GM10248 (cell line): Measurements from ENCODE around the gene FPGS.

ENCODE experiments used
- CTCF ChIA-PET: fragments of 300-600 bp; sonication (Branson Sonifier 250); formaldehyde crosslinking; extraction: SDS; loops from one replicate; lab custom pipeline; 2021; ENCODE audit warnings: antibody characterized with exemption; lab: Yijun Ruan, JAX
- POLR2A ChIA-PET: fragments of 350-650 bp; sonication (Branson Sonifier 250); formaldehyde crosslinking; extraction: SDS; loops from one replicate; lab custom pipeline; 2020; ENCODE audit warnings: antibody characterized with exemption; lab: Yijun Ruan, JAX
- DNase-seq: peaks from one replicate; pipeline ENCODE4 v3.0.0; 2012; ENCODE audit errors: extremely low spot score
- TF ChIP-seq, protein P1 (sequence below): IDR thresholded peaks from 2 replicates; pipeline ENCODE4 v1.5.1; 2012; ENCODE audit warnings: mild to moderate bottlenecking, low read depth; ENCODE audit errors: extremely low read depth, missing control alignments, control extremely low read depth

FPGS gene

GRCh38 chr9:127785933-127786772 is 16.5 kb upstream of the FPGS start, which contains the start of gene CDK9:
Gene CDK9 (plus strand): TSS chr9:127786034. CDS start chr9:127786149, 115 bp downstream.
- CTCF ChIA-PET = interaction anchor here (0.6 to 10.6 kb wide), 16 partner anchors 8 to 137 kb away, joined by 3 to 62 read pairs (median 4); partner anchors contain the start of gene TOR2A

DNA sequence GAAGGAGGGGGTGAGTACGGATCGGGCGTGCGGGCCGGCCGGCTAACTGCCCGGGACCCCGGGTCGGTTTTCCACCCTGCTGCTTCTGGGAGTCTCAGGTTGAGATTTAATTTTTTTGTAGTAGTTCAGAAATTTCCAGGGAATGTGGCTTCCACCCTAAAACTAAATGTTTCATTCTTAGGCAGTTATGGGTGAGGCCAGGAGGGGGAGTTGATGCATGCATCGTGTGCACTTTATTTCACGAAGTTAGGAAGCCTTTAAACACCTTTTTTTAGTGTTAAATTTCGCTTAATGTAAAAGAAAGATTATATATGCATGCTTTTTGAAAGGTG is 15.9 kb upstream of the FPGS start:
- POLR2A ChIA-PET = interaction anchor here (0.6 kb wide), 1 partner anchor 14 kb away, joined by 3 read pairs; no protein-coding TSS in a partner anchor
- TF ChIP-seq, protein P1, sequence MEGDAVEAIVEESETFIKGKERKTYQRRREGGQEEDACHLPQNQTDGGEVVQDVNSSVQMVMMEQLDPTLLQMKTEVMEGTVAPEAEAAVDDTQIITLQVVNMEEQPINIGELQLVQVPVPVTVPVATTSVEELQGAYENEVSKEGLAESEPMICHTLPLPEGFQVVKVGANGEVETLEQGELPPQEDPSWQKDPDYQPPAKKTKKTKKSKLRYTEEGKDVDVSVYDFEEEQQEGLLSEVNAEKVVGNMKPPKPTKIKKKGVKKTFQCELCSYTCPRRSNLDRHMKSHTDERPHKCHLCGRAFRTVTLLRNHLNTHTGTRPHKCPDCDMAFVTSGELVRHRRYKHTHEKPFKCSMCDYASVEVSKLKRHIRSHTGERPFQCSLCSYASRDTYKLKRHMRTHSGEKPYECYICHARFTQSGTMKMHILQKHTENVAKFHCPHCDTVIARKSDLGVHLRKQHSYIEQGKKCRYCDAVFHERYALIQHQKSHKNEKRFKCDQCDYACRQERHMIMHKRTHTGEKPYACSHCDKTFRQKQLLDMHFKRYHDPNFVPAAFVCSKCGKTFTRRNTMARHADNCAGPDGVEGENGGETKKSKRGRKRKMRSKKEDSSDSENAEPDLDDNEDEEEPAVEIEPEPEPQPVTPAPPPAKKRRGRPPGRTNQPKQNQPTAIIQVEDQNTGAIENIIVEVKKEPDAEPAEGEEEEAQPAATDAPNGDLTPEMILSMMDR = peak; percentile 18
- CTCF ChIA-PET = interaction anchor here (0.6 to 10.6 kb wide), 6 partner anchors 12 to 139 kb away, joined by 3 to 62 read pairs (median 16); partner anchors contain the start of gene TOR2A
- no peak for DNase-seq

More at GRCh38 chr9:127785933-127786772, 16.5 kb upstream of the FPGS start, which contains the start of gene CDK9:
- peak; percentile 94 for DNase-seq
- POLR2A ChIA-PET = interaction anchor here (0.7 to 1.5 kb wide), 4 partner anchors 11 to 131 kb away, joined by 3 to 6 read pairs (median 4); no protein-coding TSS in a partner anchor
- TF ChIP-seq, protein P1 = peak; percentile 28

DNA sequence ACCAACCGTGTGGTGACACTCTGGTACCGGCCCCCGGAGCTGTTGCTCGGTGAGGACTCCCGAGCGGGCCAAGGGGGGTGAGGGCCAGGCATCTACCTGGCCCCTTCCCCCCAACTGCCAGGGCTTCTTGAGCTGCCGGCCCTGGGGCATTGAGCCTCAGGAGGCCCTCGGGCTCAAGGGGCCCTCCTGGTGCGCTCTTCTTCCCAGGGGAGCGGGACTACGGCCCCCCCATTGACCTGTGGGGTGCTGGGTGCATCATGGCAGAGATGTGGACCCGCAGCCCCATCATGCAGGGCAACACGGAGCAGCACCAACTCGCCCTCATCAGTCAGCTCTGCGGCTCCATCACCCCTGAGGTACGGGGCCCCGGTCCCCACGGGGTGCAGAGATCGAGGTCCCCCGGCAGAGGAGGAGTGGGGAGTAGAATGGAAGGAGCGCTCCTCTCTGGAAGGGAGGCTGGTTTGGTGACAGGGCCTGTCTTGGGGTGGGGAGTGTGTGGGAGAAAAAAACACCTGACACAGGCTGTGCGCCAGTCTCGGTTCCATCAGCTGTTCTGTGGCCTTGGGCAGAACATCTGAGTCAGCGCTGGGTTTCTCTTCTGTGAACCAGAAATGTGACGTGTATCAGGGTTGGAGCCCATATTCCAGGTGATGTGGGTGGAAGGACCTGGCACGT is 14.2 kb upstream of the FPGS start:
- CTCF ChIA-PET = interaction anchor here (1.3 to 10.6 kb wide), 7 partner anchors 10 to 203 kb away, joined by 4 to 62 read pairs (median 10); partner anchors contain the start of gene TOR2A
- TF ChIP-seq, protein P1 = no peak
- POLR2A ChIA-PET = no interaction called here
- no peak for DNase-seq

- TF ChIP-seq, protein P1 = no peak
- POLR2A ChIA-PET = interaction anchor here (0.5 kb wide), 1 partner anchor 128 kb away, joined by 4 read pairs; the partner anchor contains the start of gene ST6GALNAC4
- CTCF ChIA-PET = interaction anchor here (1.9 to 5.8 kb wide), 4 partner anchors 9 to 132 kb away, joined by 6 to 25 read pairs (median 16); no protein-coding TSS in a partner anchor
- no peak for DNase-seq
Observed at GRCh38 chr9:127789179-127789578, 13.5 kb upstream of the FPGS start.

GRCh38 chr9:127790094-127790855 is 12.4 kb upstream of the FPGS start:
- no peak for DNase-seq
- POLR2A ChIA-PET = no interaction called here
- TF ChIP-seq, protein P1 = no peak
- CTCF ChIA-PET = interaction anchor here (1.9 kb wide), 1 partner anchor 56 kb away, joined by 5 read pairs; the partner anchor contains the start of gene TOR2A
